Colonic mucosa (tissue), 4 donors: Measurements from ENCODE around the gene RIMS1. TPM values are rescaled to one million over a fixed set of nuclear protein-coding genes. Genes with fewer than 3 reads are reported as not detected.

Experiments
- DNase-seq: peaks from one replicate; pipeline ENCODE4 v3.0.0-alpha.2; 2020
- H3K27ac ChIP-seq: fragments of 200-600 bp; one replicate; pipeline ENCODE4 v1.8.0; 2021
- H3K27me3 ChIP-seq: fragments of 200-600 bp; one replicate; pipeline ENCODE4 v1.8.0; 2021
- H3K36me3 ChIP-seq: fragments of 200-600 bp; one replicate; pipeline ENCODE4 v1.8.0; 2021
- H3K4me1 ChIP-seq: fragments of 200-600 bp; one replicate; pipeline ENCODE4 v1.8.0; 2021; ENCODE audit warnings: mild to moderate bottlenecking
- H3K4me3 ChIP-seq: fragments of 200-600 bp; one replicate; pipeline ENCODE4 v1.8.0; 2021
- H3K9ac ChIP-seq, 2 donors: one replicate each; pipeline ENCODE4 v1.7.0; 2013; ENCODE audit warnings: control low read depth in 2 of 2, low read depth in 2 of 2, low read length in 2 of 2
- H3K9me3 ChIP-seq: fragments of 200-600 bp; one replicate; pipeline ENCODE4 v1.8.0; 2021
- intact Hi-C: fragments of 100-400 bp; cut with DNase I; formaldehyde crosslinking; loops from one replicate; pipeline ENCODE4 v1.14.1; 2022
- total RNA-seq, 2 donors: library from RNA; stranded (reverse); fragmentation: NEBNext Ultra II Directional in 1 of 2; extraction: Animal tissue kit (Norgen Biotek cat#: 25700) in 1 of 2; gene quantifications; one replicate each; pipeline ENCODE4 v1.2.1, GENCODE V29; 2021
- TF ChIP-seq, protein P1 (sequence below): fragments of 200-600 bp; IDR thresholded peaks from one replicate; pipeline ENCODE4 v1.8.0; 2022; ENCODE audit warnings: antibody characterized with exemption, mild to moderate bottlenecking
- donor health status: healthy.
- donor health status: DM: no; HTN: no; CAD: no.
- donor health status: DM: no; HTN: no; CAD: no.

Gene RIMS1
- total RNA-seq, 2 donors from 2014 or later: 0.17 to 0.56 TPM

DNA sequence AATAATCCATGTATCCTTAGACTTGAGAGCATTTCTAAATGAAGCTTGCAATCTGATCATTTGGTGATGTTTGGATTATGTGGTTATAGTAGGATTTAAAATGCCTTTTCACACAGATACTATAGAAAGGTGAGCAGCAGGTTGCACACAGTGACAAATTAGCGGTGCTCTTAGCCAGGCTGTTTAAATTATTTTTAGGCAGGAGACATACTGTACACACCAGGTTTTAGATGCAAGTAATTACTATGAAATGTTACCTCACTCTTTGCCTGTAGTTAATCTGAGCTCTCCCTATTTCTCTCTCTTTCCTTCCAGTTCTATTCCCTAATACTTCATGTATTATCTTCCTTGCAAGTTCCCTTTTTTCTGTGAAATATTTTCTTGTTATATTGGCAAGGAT lies 191.7 kb downstream of the RIMS1 start:
- no peaks in the 10 kb centered on the region for H3K36me3 ChIP-seq
- no peaks in the 10 kb centered on the region for H3K27me3 ChIP-seq
- intact Hi-C loops: no loop called here
- H3K4me3 ChIP-seq: no peak overlapping the region
- H3K27ac ChIP-seq: no peak overlapping the region
- DNase-seq: no peak
- no peak overlapping the region for H3K9ac ChIP-seq
- TF ChIP-seq, protein P1, sequence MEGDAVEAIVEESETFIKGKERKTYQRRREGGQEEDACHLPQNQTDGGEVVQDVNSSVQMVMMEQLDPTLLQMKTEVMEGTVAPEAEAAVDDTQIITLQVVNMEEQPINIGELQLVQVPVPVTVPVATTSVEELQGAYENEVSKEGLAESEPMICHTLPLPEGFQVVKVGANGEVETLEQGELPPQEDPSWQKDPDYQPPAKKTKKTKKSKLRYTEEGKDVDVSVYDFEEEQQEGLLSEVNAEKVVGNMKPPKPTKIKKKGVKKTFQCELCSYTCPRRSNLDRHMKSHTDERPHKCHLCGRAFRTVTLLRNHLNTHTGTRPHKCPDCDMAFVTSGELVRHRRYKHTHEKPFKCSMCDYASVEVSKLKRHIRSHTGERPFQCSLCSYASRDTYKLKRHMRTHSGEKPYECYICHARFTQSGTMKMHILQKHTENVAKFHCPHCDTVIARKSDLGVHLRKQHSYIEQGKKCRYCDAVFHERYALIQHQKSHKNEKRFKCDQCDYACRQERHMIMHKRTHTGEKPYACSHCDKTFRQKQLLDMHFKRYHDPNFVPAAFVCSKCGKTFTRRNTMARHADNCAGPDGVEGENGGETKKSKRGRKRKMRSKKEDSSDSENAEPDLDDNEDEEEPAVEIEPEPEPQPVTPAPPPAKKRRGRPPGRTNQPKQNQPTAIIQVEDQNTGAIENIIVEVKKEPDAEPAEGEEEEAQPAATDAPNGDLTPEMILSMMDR: no peak
- no peaks in the 10 kb centered on the region for H3K4me1 ChIP-seq
- no peaks in the 10 kb centered on the region for H3K9me3 ChIP-seq

GRCh38 chr6:72080260-72080941 lies 194.1 kb downstream of the RIMS1 start:
- TF ChIP-seq, protein P1: no peak
- Histone ChIP-seq H3K4me1 (no peaks in the 10 kb centered on the region), H3K9ac (no peak overlapping the region), H3K4me3 (no peak overlapping the region), H3K36me3 (no peaks in the 10 kb centered on the region), H3K27ac (no peak overlapping the region), H3K27me3 (no peaks in the 10 kb centered on the region), H3K9me3 (no peaks in the 10 kb centered on the region)
- intact Hi-C loops: loop anchor here (5.0 to 10.0 kb wide), 2 partner anchors 458 to 696 kb away; no protein-coding TSS in a partner anchor
- no peak for DNase-seq

DNA sequence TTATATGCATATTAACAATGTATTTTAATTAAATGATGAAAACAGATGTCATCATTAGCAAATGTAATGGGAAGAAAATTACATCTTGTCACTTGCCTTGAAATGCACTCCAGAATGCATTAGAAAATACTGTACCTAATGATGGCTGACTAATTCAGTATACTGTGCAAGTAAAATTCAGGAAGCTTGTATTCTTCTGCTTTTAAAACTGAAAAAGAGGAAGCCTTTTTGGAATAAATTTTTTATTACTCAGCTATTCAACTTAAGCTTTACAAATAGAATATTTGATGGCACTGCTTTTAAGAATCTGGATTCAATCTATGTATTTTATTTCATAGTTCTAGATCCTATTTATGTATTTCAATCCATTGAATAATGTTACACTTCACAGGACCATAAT lies 195.5 kb downstream of the RIMS1 start:
- no peak for DNase-seq
- Histone ChIP-seq H3K27me3 (no peaks in the 10 kb centered on the region), H3K36me3 (no peaks in the 10 kb centered on the region), H3K4me3 (no peak overlapping the region), H3K9me3 (no peaks in the 10 kb centered on the region), H3K4me1 (no peaks in the 10 kb centered on the region), H3K27ac (no peak overlapping the region), H3K9ac (no peak overlapping the region)
- intact Hi-C loops: loop anchor here (5.0 to 10.0 kb wide), 2 partner anchors 460 to 697 kb away; no protein-coding TSS in a partner anchor
- TF ChIP-seq, protein P1: no peak

DNA sequence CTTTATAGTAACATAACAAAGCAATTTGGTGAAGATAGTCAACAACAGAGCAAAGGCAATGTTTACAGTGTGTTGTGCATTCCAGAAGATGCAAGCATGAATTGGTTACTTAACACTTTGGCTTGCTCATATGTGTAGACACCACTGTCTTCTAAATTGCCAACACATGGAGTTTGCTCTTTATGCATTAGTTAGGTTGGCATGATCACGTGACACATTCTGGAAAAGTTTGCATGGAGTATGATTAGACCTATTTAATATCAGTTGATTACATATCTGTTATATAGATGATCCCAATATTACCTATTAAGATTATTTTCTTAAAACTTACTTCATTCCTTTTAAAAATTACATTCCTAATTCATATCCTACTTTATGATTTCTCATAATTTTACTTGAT lies 197.6 kb downstream of the RIMS1 start:
- H3K9ac ChIP-seq: no peak overlapping the region
- intact Hi-C loops: loop anchor here (5.0 to 10.0 kb wide), 2 partner anchors 462 to 699 kb away; no protein-coding TSS in a partner anchor
- H3K4me1 ChIP-seq: no peaks in the 10 kb centered on the region
- TF ChIP-seq, protein P1: no peak
- no peaks in the 10 kb centered on the region for H3K36me3 ChIP-seq
- H3K27me3 ChIP-seq: no peaks in the 10 kb centered on the region
- no peak for DNase-seq
- H3K9me3 ChIP-seq: no peaks in the 10 kb centered on the region
- no peak overlapping the region for H3K4me3 ChIP-seq
- H3K27ac ChIP-seq: no peak overlapping the region

DNA sequence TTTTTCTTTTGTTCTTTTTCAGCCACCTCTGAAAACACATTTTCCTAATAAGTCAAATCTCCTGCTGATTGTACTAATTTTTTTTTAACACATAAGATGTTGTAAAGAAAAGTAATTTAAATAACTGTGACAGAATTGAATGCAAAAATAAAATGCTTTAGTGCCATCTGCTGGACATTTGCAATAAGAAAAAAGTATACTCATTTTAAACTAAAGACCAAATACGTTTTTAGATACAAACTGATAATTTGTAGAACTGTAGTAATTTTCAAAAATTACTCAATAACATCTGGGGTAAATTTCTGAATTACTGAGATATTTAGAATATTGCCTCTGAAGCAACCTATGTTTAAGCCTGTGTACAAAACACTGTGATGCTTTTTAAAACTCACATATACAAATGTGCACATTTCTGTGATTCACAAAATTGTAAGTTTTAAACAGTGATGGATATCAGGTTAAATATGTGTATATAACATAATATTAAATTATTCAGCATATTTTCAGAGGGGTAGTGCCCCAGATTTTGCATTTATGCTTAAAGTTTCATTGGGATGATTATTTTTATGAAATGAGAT lies 198.7 kb downstream of the RIMS1 start:
- no peak for DNase-seq
- no peaks in the 10 kb centered on the region for H3K9me3 ChIP-seq
- H3K36me3 ChIP-seq: no peaks in the 10 kb centered on the region
- no peaks in the 10 kb centered on the region for H3K27me3 ChIP-seq
- no peaks in the 10 kb centered on the region for H3K4me1 ChIP-seq
- no peak overlapping the region for H3K27ac ChIP-seq
- H3K9ac ChIP-seq: no peak overlapping the region
- TF ChIP-seq, protein P1: no peak
- no peak overlapping the region for H3K4me3 ChIP-seq
- intact Hi-C loops: loop anchor here (5.0 to 10.0 kb wide), 3 partner anchors 463 to 700 kb away; no protein-coding TSS in a partner anchor
